ENCODE measurements around the gene CCR7.
"Not testable (repeated sequence)": the region's sequence is repeated elsewhere in the genome, so short reads cannot be mapped to it uniquely, and the experiment has no call there.

Gene CCR7

GRCh38 chr17:40597156-40597555 is 31.9 kb upstream of the CCR7 start:
- in situ Hi-C loops (cut with HindIII; ENCODE audit: low sequenced_read_pairs): no loop called here
- no peak overlapping the region for H3K4me3 ChIP-seq (ENCODE audit: low read depth, low read length)
- DNase-seq (ENCODE audit: low read depth): no peak

DNA sequence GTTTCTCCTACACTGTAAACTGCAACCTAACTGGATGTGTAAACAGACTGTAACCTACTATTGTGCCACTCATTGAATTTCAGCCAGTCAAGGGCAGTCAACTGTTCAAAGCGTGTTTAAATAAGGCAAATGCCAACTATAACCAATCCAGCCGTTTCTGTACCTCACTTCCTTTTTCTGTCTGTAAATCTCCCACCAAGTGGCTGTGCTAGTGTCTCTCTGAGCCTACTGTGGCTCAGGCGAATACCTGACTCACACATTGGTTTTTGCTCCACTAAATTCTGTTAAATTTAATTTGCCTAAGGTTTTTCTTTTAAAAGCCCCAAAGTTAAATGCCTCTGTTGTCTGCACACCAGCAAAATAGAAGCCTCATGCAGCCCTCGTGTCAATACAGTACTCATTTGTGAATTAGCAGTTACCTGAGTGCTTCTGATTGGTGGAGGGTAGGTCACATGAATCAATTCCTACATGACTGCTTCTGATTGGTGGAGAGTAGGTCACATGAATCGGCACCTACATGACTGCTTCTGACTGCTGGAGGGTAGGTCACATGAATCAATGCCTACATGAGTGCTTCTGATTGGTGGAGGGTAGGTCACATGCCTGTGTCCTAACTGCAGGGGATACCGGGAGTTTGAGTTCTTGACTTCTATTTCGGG is 31.1 kb upstream of the CCR7 start:
- no peak for DNase-seq (ENCODE audit: low read depth)
- in situ Hi-C loops (cut with HindIII; ENCODE audit: low sequenced_read_pairs): no loop called here
- TF ChIP-seq, protein P1, sequence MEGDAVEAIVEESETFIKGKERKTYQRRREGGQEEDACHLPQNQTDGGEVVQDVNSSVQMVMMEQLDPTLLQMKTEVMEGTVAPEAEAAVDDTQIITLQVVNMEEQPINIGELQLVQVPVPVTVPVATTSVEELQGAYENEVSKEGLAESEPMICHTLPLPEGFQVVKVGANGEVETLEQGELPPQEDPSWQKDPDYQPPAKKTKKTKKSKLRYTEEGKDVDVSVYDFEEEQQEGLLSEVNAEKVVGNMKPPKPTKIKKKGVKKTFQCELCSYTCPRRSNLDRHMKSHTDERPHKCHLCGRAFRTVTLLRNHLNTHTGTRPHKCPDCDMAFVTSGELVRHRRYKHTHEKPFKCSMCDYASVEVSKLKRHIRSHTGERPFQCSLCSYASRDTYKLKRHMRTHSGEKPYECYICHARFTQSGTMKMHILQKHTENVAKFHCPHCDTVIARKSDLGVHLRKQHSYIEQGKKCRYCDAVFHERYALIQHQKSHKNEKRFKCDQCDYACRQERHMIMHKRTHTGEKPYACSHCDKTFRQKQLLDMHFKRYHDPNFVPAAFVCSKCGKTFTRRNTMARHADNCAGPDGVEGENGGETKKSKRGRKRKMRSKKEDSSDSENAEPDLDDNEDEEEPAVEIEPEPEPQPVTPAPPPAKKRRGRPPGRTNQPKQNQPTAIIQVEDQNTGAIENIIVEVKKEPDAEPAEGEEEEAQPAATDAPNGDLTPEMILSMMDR (IDR thresholded peaks at IDR 0.05; ENCODE audit: low read depth, low read length, missing control alignments): no peak
- H3K4me3 ChIP-seq (ENCODE audit: low read depth, low read length): no peak overlapping the region

More at GRCh38 chr17:40597156-40597555, 31.9 kb upstream of the CCR7 start:
- TF ChIP-seq, protein P1 (IDR thresholded peaks at IDR 0.05; ENCODE audit: low read depth, low read length, missing control alignments): no peak

DNA sequence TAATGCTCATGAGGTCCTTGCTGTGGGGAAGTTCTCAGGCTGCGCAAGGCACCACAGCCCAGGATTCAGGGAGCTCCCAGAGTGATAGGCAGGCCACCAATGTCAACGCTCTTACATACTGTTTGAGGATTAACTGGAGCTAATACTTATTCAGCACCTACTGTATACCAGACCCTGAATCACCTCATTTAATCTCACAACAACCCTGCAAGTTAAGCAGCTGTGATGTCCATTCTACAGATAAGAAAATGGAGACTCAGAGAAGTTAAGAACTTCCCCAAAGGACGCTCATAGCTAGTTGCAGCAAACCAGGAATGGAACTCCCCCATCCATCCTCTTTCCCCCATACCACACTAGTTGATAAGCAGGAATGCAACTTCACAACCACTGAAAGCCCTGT is 25.5 kb upstream of the CCR7 start:
- TF ChIP-seq, protein P1 (IDR thresholded peaks at IDR 0.05; ENCODE audit: low read depth, low read length, missing control alignments): no peak
- DNase-seq (ENCODE audit: low read depth): no peak
- in situ Hi-C loops (cut with HindIII; ENCODE audit: low sequenced_read_pairs): no loop called here

GRCh38 chr17:40588552-40588951 is 23.3 kb upstream of the CCR7 start:
- in situ Hi-C loops (cut with HindIII; ENCODE audit: low sequenced_read_pairs): no loop called here
- TF ChIP-seq, protein P1 (IDR thresholded peaks at IDR 0.05; ENCODE audit: low read depth, low read length, missing control alignments): no peak
- no peak for DNase-seq (ENCODE audit: low read depth)
- no peak overlapping the region for H3K4me3 ChIP-seq (ENCODE audit: low read depth, low read length)

More for the DNA sequence above, 25.5 kb upstream of the CCR7 start:
- H3K4me3 ChIP-seq (ENCODE audit: low read depth, low read length): no peak overlapping the region

DNA sequence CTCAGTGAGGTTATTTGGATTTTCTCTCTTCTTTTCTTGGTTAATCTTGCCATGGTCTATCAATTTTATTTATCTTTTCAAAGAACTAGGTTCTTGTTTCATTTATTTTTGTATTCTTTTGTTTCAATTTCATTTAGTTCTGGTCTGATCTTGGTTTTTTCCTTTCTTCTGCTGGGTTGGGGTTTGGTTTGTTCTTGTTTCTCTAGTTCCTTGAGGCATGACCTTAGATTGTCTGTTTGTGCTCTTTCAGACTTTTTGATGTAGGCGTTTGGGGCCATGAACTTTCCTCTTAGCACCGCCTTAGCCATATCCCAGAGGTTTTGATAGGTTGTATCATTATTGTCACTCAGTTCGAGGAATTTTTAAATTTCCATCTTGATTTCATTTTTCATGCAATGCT is 21.0 kb upstream of the CCR7 start:
- DNase-seq (ENCODE audit: low read depth); in situ Hi-C loops (cut with HindIII; ENCODE audit: low sequenced_read_pairs); H3K4me3 ChIP-seq (ENCODE audit: low read depth, low read length): not testable (repeated sequence)

DNA sequence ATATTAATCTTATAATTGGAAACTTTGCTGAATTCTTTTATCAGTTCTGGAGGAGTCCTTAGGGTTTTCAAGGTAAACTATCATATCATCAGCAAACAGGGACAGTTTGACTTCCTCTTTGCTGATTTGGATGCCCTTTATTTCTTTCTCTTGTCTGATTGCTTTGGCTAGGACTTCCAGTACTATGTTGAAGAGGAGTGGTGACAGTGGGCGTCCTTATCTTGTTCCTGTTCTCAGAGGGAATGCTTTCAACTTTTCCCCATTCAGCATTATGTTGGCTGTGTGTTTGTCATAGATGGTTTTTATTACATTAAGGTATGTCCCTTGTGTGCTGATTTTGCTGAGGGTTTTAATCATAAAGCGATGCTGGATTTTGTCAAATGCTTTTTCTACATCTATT is 19.7 kb upstream of the CCR7 start:
- DNase-seq (ENCODE audit: low read depth); H3K4me3 ChIP-seq (ENCODE audit: low read depth, low read length); in situ Hi-C loops (cut with HindIII; ENCODE audit: low sequenced_read_pairs): not testable (repeated sequence)

GRCh38 chr17:40582328-40582901 is 17.1 kb upstream of the CCR7 start:
- no peak for DNase-seq (ENCODE audit: low read depth)
- no peak overlapping the region for H3K4me3 ChIP-seq (ENCODE audit: low read depth, low read length)
- TF ChIP-seq, protein P1 (IDR thresholded peaks at IDR 0.05; ENCODE audit: low read depth, low read length, missing control alignments): no peak
- in situ Hi-C loops (cut with HindIII; ENCODE audit: low sequenced_read_pairs): no loop called here

Measured in astrocyte of the cerebellum (primary cell).